Measurements from ENCODE around the gene AR. TPM values are rescaled to one million over a fixed set of nuclear protein-coding genes. Genes with fewer than 3 reads are reported as not detected.

The AR gene
- total RNA-seq, 1 experiment from 2014 or later, result 0.86 TPM

DNA sequence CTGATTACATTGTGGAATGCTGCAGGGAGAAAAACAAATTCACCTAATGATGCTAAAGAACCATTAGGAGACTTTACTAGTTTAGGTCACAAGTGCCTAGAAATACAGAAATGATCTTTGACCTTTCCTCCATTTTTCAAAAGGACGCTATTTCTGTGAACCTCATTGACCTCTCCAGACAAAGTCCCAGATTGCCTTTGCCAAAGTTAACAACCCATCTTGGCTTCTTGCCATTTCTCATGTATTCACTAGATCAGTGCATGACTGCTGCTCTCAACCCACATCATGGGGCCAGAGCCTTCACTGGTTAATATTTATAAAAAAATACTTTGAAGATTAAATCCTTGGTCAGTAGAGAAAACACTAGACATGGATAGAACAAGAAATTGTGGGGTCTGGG is 19.9 kb upstream of the AR start:
- intact Hi-C loops (cut with micrococcal nuclease; ENCODE audit: unreplicated experiment), result no loop called here
- Mint-ChIP-seq H3K4me1 (ENCODE audit: low read depth, unreplicated experiment) (no peaks in the 10 kb centered on the region), H3K36me3 (ENCODE audit: insufficient read depth, unreplicated experiment) (no peaks in the 10 kb centered on the region), H3K27ac (ENCODE audit: unreplicated experiment) (no peak overlapping the region), H3K4me3 (ENCODE audit: unreplicated experiment) (no peak overlapping the region), H3K27me3 (ENCODE audit: insufficient read depth, unreplicated experiment) (no peaks in the 10 kb centered on the region), H3K9me3 (ENCODE audit: unreplicated experiment) (no peaks in the 10 kb centered on the region)
- H3K27me3 ChIP-seq (replicated peaks; ENCODE audit: control insufficient read depth, insufficient read depth, low read length), result no peaks in the 10 kb centered on the region
- DNase-seq, result no peak
- no peaks in the 10 kb centered on the region for H3K9me3 ChIP-seq
- no peaks in the 10 kb centered on the region for H3K4me1 ChIP-seq
- ChIA-PET CTCF (no interaction called here), POLR2A (no interaction called here)
- no peak overlapping the region for H3K4me3 ChIP-seq (ENCODE audit: low read depth, low read length)
- BruUV-seq (replicated peaks), result no TSS peak
- no peaks in the 10 kb centered on the region for H3K36me3 ChIP-seq (ENCODE audit: control insufficient read depth, insufficient read depth, low read length)
- TF ChIP-seq, protein P1, sequence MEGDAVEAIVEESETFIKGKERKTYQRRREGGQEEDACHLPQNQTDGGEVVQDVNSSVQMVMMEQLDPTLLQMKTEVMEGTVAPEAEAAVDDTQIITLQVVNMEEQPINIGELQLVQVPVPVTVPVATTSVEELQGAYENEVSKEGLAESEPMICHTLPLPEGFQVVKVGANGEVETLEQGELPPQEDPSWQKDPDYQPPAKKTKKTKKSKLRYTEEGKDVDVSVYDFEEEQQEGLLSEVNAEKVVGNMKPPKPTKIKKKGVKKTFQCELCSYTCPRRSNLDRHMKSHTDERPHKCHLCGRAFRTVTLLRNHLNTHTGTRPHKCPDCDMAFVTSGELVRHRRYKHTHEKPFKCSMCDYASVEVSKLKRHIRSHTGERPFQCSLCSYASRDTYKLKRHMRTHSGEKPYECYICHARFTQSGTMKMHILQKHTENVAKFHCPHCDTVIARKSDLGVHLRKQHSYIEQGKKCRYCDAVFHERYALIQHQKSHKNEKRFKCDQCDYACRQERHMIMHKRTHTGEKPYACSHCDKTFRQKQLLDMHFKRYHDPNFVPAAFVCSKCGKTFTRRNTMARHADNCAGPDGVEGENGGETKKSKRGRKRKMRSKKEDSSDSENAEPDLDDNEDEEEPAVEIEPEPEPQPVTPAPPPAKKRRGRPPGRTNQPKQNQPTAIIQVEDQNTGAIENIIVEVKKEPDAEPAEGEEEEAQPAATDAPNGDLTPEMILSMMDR (IDR thresholded peaks at IDR 0.05; ENCODE audit: insufficient read depth in 1 of 2, low read depth in 1 of 2, low read length in 1 of 2, severe bottlenecking in 1 of 2, unreplicated experiment in 1 of 2), result no peak

- no peaks in the 10 kb centered on the region for H3K27me3 ChIP-seq (replicated peaks; ENCODE audit: control insufficient read depth, insufficient read depth, low read length)
- no TSS peak for BruUV-seq (replicated peaks)
- ChIA-PET CTCF (no interaction called here), POLR2A (no interaction called here)
- H3K36me3 ChIP-seq (ENCODE audit: control insufficient read depth, insufficient read depth, low read length), result no peaks in the 10 kb centered on the region
- TF ChIP-seq, protein P1 (IDR thresholded peaks at IDR 0.05; ENCODE audit: insufficient read depth in 1 of 2, low read depth in 1 of 2, low read length in 1 of 2, severe bottlenecking in 1 of 2, unreplicated experiment in 1 of 2), result no peak
- no peaks in the 10 kb centered on the region for H3K36me3 Mint-ChIP-seq (ENCODE audit: insufficient read depth, unreplicated experiment)
- H3K4me1 ChIP-seq, result no peaks in the 10 kb centered on the region
- DNase-seq, result no peak
- no peak overlapping the region for H3K4me3 ChIP-seq (ENCODE audit: low read depth, low read length)
- H3K9me3 ChIP-seq, result no peaks in the 10 kb centered on the region
- no peak overlapping the region for H3K27ac Mint-ChIP-seq (ENCODE audit: unreplicated experiment)
- H3K27me3 Mint-ChIP-seq (ENCODE audit: insufficient read depth, unreplicated experiment), result peaks cover under 1% of the 10 kb centered on the region
- no peaks in the 10 kb centered on the region for H3K9me3 Mint-ChIP-seq (ENCODE audit: unreplicated experiment)
- no peaks in the 10 kb centered on the region for H3K4me1 Mint-ChIP-seq (ENCODE audit: low read depth, unreplicated experiment)
- intact Hi-C loops (cut with micrococcal nuclease; ENCODE audit: unreplicated experiment), result no loop called here
- no peak overlapping the region for H3K4me3 Mint-ChIP-seq (ENCODE audit: unreplicated experiment)
Observed at GRCh38 chrX:67524428-67524827, 19.4 kb upstream of the AR start.

DNA sequence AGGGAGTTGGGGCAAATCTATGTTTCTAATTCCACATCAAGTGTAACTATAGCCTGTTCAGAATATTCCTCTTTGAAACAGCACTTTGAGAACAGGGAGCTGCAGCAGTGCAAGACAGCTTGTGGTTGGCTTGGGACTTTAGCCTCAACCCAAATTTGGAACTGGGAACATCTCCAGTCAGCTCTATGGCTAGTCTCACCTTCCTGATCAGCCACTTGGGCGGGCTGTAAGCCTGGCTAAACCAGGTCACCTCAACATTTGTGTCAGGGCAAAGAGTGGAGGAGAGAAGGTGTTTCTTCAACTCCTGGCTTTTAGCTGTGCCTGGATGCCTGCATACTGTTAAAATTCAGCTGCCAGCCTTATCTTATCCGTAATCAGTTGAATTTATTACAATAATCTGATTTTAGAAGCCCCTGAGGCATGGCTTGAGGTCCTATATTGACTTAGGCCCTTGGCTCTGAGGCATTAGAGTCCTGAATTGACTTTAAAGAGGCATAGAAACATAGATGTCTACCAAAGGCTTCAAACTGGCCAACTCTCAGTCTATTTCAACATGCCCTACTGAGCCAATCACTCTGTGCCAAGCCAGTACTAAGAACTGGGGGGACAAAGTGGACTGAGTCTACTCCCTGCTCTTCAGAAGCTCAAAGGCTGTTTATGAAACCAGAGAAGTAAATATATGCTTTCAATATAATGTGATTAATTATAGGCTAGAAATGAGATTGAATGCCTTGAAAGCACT is 18.7 kb upstream of the AR start:
- TF ChIP-seq, protein P1 (IDR thresholded peaks at IDR 0.05; ENCODE audit: insufficient read depth in 1 of 2, low read depth in 1 of 2, low read length in 1 of 2, severe bottlenecking in 1 of 2, unreplicated experiment in 1 of 2), result no peak
- H3K27me3 Mint-ChIP-seq (ENCODE audit: insufficient read depth, unreplicated experiment), result peaks cover 3% of the 10 kb centered on the region
- H3K4me3 Mint-ChIP-seq (ENCODE audit: unreplicated experiment), result no peak overlapping the region
- no peaks in the 10 kb centered on the region for H3K9me3 Mint-ChIP-seq (ENCODE audit: unreplicated experiment)
- Histone ChIP-seq H3K9me3 (no peaks in the 10 kb centered on the region), H3K4me3 (ENCODE audit: low read depth, low read length) (no peak overlapping the region), H3K4me1 (no peaks in the 10 kb centered on the region), H3K36me3 (ENCODE audit: control insufficient read depth, insufficient read depth, low read length) (no peaks in the 10 kb centered on the region), H3K27me3 (replicated peaks; ENCODE audit: control insufficient read depth, insufficient read depth, low read length) (no peaks in the 10 kb centered on the region)
- no peaks in the 10 kb centered on the region for H3K36me3 Mint-ChIP-seq (ENCODE audit: insufficient read depth, unreplicated experiment)
- ChIA-PET POLR2A (no interaction called here), CTCF (no interaction called here)
- no TSS peak for BruUV-seq (replicated peaks)
- intact Hi-C loops (cut with micrococcal nuclease; ENCODE audit: unreplicated experiment), result no loop called here
- no peaks in the 10 kb centered on the region for H3K4me1 Mint-ChIP-seq (ENCODE audit: low read depth, unreplicated experiment)
- H3K27ac Mint-ChIP-seq (ENCODE audit: unreplicated experiment), result no peak overlapping the region
- DNase-seq, result no peak
